ENCODE results near the gene AKR7A2. TPM values are rescaled to one million over a fixed set of nuclear protein-coding genes. Genes with fewer than 3 reads are reported as not detected.

AKR7A2 gene
- total and polyA plus RNA-seq, 2 experiments from 2014 or later = 157 to 195 TPM

- peaks cover 29% of the 10 kb centered on the region for H3K36me3 ChIP-seq
- TF ChIP-seq, protein P1, sequence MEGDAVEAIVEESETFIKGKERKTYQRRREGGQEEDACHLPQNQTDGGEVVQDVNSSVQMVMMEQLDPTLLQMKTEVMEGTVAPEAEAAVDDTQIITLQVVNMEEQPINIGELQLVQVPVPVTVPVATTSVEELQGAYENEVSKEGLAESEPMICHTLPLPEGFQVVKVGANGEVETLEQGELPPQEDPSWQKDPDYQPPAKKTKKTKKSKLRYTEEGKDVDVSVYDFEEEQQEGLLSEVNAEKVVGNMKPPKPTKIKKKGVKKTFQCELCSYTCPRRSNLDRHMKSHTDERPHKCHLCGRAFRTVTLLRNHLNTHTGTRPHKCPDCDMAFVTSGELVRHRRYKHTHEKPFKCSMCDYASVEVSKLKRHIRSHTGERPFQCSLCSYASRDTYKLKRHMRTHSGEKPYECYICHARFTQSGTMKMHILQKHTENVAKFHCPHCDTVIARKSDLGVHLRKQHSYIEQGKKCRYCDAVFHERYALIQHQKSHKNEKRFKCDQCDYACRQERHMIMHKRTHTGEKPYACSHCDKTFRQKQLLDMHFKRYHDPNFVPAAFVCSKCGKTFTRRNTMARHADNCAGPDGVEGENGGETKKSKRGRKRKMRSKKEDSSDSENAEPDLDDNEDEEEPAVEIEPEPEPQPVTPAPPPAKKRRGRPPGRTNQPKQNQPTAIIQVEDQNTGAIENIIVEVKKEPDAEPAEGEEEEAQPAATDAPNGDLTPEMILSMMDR (IDR thresholded peaks at IDR 0.05; ENCODE audit: low read depth, low read length) = no peak
- H3K27ac ChIP-seq = no peak overlapping the region
- no peaks in the 10 kb centered on the region for H3K9me3 ChIP-seq (ENCODE audit: low read depth)
- no peak for DNase-seq (ENCODE audit: low read depth in 1 of 2, low spot score in 1 of 2)
- H3K4me3 ChIP-seq = no peak overlapping the region
- H3K27me3 ChIP-seq = no peaks in the 10 kb centered on the region
- no peaks in the 10 kb centered on the region for H3K4me1 ChIP-seq (ENCODE audit: low read depth)
Measured at GRCh38 chr1:19358710-19359109, 46.8 kb upstream of the AKR7A2 start.

DNA sequence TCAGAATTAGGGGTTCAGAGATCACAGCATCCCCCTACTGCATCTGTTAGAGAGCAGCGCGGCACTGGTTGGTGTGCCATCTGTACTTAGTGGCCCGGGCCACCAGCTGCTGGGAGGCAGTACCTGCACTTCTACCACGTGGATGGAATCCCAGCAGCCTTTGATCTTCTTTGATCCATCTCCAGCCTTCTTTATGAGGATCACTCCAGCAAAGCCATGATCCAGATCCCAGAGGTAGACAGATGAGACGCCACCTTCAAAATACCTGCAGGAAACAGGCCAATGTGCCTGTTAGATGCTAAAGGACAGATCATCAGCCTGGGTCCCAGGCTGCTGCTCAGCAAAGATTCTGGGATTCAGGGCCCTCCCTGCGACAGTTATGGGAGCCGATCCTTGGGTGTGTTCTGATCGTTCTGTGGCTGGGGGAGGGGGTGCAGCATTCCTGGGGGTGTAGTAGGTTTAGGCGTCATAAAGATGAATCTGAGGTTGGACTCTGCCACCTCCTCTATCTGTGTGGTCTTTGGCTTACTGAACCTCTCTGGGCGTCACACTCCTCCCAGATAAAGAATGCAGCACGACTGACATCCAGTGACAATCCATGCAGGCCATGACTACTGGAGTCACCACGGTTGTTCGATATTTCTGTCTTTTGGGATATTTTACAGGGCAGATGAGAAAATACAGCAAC is 45.5 kb upstream of the AKR7A2 start:
- H3K27me3 ChIP-seq = no peaks in the 10 kb centered on the region
- no peak overlapping the region for H3K4me3 ChIP-seq
- peaks cover 35% of the 10 kb centered on the region for H3K36me3 ChIP-seq
- no peaks in the 10 kb centered on the region for H3K9me3 ChIP-seq (ENCODE audit: low read depth)
- DNase-seq (ENCODE audit: low read depth in 1 of 2, low spot score in 1 of 2) = no peak
- no peak overlapping the region for H3K27ac ChIP-seq
- TF ChIP-seq, protein P1 (IDR thresholded peaks at IDR 0.05; ENCODE audit: low read depth, low read length) = no peak
- H3K4me1 ChIP-seq (ENCODE audit: low read depth) = no peaks in the 10 kb centered on the region

GRCh38 chr1:19356266-19356665 is 44.3 kb upstream of the AKR7A2 start:
- no peak for DNase-seq (ENCODE audit: low read depth in 1 of 2, low spot score in 1 of 2)
- Histone ChIP-seq H3K27me3 (no peaks in the 10 kb centered on the region), H3K9me3 (ENCODE audit: low read depth) (no peaks in the 10 kb centered on the region), H3K27ac (no peak overlapping the region), H3K36me3 (peaks cover 36% of the 10 kb centered on the region), H3K4me1 (ENCODE audit: low read depth) (no peaks in the 10 kb centered on the region), H3K4me3 (no peak overlapping the region)
- TF ChIP-seq, protein P1 (IDR thresholded peaks at IDR 0.05; ENCODE audit: low read depth, low read length) = no peak

GRCh38 chr1:19354531-19354981 is 42.6 kb upstream of the AKR7A2 start:
- TF ChIP-seq, protein P1 (IDR thresholded peaks at IDR 0.05; ENCODE audit: low read depth, low read length) = no peak
- Histone ChIP-seq H3K27me3 (no peaks in the 10 kb centered on the region), H3K36me3 (peaks cover 36% of the 10 kb centered on the region), H3K9me3 (ENCODE audit: low read depth) (no peaks in the 10 kb centered on the region), H3K4me1 (ENCODE audit: low read depth) (no peaks in the 10 kb centered on the region), H3K27ac (no peak overlapping the region), H3K4me3 (no peak overlapping the region)
- DNase-seq (ENCODE audit: low read depth in 1 of 2, low spot score in 1 of 2) = no peak

- no peak overlapping the region for H3K27ac ChIP-seq
- H3K36me3 ChIP-seq = peaks cover 46% of the 10 kb centered on the region
- no peaks in the 10 kb centered on the region for H3K27me3 ChIP-seq
- TF ChIP-seq, protein P1 (IDR thresholded peaks at IDR 0.05; ENCODE audit: low read depth, low read length) = no peak
- no peak overlapping the region for H3K4me3 ChIP-seq
- no peak for DNase-seq (ENCODE audit: low read depth in 1 of 2, low spot score in 1 of 2)
- H3K9me3 ChIP-seq (ENCODE audit: low read depth) = no peaks in the 10 kb centered on the region
- H3K4me1 ChIP-seq (ENCODE audit: low read depth) = no peaks in the 10 kb centered on the region
Measured at GRCh38 chr1:19353596-19353995, 41.7 kb upstream of the AKR7A2 start.
